AG09309 (cell line): ENCODE results near the gene KIF6.

Source experiments
- DNase-seq: peaks from one replicate; pipeline ENCODE4 v3.0.0-alpha.2; 2010; ENCODE audit warnings: low read depth
- H3K4me3 ChIP-seq: 2 replicates; pipeline ENCODE4 v1.5.1; 2011; ENCODE audit warnings: mild to moderate bottlenecking, low read depth, low read length, moderate library complexity; ENCODE audit not compliant: control insufficient read depth
- CTCF ChIP-seq: IDR thresholded peaks from 2 replicates; pipeline ENCODE4 v1.5.1; 2011; ENCODE audit warnings: mild to moderate bottlenecking, low read depth, low read length, inconsistent platforms; ENCODE audit not compliant: insufficient read depth, control insufficient read depth; ENCODE audit errors: missing control alignments

KIF6 gene

DNA sequence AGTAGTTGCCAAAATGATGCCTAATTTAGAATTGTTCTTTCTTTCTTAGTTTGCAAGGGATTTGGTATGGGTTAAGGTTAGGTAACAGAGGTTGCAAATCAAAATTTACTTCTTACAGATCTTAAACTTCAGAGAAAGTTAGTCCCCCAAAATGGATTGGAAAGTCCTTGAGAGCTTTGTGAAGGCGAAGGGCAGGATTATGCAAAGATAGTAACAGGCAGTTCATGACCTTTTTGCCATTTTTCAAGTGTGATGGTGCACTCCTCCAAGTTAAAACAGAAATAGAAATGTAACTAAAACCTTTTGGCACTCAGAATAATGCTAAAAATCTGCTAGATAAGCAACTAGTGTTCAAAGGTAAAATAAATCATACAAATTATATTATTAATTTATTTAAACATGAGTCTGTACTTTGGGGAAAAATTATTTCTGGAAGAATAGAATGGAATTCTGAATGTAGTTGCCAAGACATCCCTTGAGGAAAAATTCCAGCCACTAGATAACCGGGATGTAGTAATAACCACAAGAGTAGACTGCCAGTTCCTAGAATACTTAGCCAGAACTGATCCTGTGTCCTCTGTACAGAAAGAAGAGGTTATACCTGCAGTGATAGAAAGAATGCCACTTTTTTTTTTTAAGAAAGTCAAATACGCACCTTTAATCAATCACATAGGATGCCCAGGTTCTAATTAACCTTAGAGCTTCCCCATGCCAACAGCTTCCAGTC lies 35.2 kb upstream of the KIF6 start:
- no peak overlapping the region for H3K4me3 ChIP-seq
- TF ChIP-seq CTCF: no peak
- DNase-seq: no peak

DNA sequence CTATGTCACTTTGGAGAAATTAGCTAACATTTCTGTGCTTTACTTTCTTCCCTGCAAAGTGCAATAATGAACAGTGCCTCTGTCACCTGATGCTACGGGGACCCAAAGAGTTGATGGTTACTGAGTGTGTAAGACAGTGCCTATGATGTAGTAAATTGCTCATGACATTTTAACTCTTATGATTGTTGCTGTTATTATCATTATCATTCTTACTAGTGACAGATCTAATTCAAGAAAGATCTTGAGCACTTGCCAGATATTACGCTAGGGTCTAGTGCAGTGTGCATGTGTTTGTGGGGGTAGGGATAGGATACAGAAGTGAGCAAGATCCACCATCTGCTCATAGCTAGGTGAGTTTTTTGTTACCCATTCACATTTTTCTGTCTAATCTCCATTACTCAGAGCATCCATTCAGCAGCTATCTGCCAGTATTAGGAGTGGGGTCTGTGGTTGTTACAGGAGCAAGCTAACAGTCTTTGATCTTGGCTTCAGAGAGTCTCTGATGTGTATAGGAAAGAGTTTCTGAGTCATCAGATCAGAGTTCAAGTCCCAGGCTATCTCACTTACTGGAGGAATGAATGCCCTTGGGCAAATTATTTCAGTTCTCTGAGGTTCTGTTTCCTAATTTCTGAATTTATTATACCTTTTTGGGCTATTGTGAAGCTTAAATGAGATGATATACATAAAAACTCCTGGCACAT lies 33.8 kb upstream of the KIF6 start:
- no peak overlapping the region for H3K4me3 ChIP-seq
- TF ChIP-seq CTCF: no peak
- DNase-seq: no peak

DNA sequence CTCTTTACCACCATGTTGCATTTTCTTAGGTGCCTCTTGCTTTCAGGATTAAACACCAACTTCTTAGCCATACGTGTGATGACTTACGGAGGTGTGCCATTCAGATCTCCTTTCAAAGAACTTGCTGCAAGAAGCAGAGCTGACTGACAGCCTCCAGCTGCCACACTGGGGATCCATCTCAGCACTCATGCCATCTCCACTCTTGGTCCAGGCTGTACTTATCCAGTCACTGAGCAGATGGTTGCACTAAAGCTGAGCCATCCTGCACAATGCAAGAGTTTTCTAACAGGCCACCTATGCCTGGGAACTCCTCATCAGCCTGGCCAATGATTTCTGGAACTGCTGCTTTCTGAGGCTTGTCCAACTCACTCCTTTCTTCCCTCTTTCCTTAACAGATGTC lies 31.4 kb upstream of the KIF6 start:
- TF ChIP-seq CTCF: no peak
- DNase-seq: no peak
- H3K4me3 ChIP-seq: no peak overlapping the region

DNA sequence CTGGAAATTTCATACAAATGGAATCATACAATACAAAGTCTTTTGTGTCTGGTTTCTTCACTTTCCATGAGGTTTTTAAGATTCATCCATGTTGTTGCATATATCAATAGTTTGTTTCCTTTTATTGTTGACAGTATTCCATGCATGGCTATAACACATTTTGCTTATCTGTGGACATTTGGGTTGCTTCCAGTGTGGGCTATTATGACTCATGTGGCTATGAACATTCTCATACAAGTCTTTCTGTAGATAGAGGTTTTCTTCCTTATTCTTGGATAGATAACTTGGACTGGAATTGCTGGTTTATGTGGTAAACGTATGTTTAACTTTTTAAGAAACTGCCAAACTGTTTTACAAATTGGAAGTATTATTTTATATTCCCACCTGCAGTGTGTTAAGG lies 30.0 kb upstream of the KIF6 start:
- no peak for TF ChIP-seq CTCF
- no peak overlapping the region for H3K4me3 ChIP-seq
- DNase-seq: no peak

GRCh38 chr6:39754514-39755115 lies 29.4 kb upstream of the KIF6 start:
- DNase-seq: no peak
- TF ChIP-seq CTCF: no peak
- no peak overlapping the region for H3K4me3 ChIP-seq

GRCh38 chr6:39753725-39754045 lies 28.5 kb upstream of the KIF6 start:
- no peak for TF ChIP-seq CTCF
- H3K4me3 ChIP-seq: no peak overlapping the region
- no peak for DNase-seq
